NOMO-1 treated with DMSO at 0.1 percent for 48 hours (cell line): ENCODE measurements around the gene ALDH1A1.
A peak's percentile ranks its signal among the peaks of the same experiment; 100 is the strongest.
"Not testable (repeated sequence)": the region's sequence is repeated elsewhere in the genome, so short reads cannot be mapped to it uniquely, and the experiment has no call there.

Source experiments
- DNase-seq: peaks from one replicate; lab custom pipeline; 2025; ENCODE audit not compliant: unreplicated experiment; lab: John Stamatoyannopoulos, UW

Gene ALDH1A1

DNA sequence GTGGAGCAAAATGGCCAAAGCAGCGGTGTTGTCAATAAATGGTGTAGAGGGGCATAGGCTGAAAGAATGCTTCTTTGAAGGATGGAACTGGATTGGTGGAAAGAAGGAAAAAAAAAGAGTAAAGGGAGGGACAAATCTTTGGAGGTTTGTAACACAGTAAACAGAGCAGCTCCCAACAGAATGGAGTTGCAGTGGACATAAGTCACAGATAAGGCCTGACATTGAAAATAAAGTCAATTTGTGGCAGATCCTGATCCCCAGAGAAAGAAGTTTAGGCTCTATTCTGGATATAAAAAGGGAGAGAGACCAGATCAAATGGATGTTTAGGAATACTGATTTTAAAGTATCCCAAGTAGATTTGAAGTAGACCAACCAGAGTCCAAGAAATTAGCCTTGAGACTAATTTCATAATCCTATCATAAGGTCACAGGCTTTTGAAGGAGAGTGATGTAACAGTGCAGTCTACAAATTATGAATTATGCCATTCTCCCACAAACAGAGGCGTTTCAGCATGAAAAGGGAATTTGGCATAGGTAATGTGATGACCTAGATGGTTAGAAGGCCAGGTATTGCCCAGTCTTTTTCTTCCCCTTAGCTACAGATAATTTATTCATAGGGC, 8.9 kb downstream of the ALDH1A1 start:
- no peak for DNase-seq

DNA sequence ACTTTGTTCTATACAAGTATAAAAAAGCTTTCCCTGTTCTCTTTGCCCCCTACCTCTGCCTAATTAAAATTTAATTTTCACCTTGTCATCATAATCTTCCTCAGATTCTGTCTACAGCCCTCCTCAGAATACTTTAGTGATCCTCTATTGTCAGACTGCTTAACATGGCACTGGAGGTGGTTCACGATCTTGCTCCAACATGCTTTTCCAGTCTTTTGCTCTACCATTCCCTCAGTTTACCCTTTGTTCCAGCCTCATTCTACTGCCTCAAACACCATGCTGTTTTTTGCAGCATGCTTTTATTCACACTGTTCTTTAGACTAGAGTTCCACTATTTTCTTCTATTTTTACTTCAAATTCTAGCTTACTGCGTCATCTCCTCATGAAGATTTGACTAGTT, 10.4 kb downstream of the ALDH1A1 start:
- DNase-seq: no peak

DNA sequence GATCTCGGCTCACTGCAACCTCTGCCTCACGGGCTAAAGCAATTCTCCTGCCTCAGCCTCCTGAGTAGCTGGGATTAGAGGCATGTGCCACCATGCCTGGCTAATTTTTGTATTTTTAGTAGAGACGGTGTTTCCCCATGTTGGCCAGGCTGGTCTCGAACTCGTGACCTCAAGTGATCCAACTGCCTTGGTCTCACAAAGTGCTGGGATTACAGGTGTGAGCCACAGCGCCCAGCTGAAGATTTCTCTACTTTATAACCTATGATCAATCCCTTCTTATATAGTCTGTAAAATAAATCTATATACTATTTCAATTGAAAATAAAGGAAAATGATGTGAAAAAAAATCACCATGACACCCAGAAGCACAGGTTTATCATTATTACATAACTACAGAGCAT, 13.3 kb downstream of the ALDH1A1 start:
- not testable (repeated sequence) for DNase-seq

DNA sequence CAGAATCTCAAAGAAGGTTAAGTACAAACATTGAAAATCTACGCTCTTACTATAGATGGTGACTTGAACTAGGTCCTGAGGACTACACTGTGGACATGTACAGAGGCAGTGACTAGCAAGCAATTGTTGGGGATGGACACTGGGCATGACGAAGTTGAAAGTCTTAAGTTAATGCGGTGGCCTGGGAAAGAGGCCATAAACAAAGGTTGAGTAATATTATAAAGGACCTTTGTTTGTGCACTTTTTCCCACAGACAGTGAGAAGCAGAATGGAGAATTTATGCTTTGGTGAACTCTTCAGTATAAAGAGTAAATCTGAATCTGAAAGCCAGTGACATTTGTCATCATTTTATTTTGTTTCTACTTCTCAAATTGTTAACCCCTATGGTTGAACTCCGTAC, 15.3 kb downstream of the ALDH1A1 start:
- DNase-seq: no peak

GRCh38 chr9:72936679-72937078, 16.2 kb downstream of the ALDH1A1 start:
- no peak for DNase-seq

- no peak for DNase-seq
These were observed 16.6 kb downstream of the ALDH1A1 start for GRCh38 chr9:72936266-72936665.

- DNase-seq: no peak
These were observed 17.3 kb downstream of the ALDH1A1 start for GRCh38 chr9:72935595-72935994.

DNA sequence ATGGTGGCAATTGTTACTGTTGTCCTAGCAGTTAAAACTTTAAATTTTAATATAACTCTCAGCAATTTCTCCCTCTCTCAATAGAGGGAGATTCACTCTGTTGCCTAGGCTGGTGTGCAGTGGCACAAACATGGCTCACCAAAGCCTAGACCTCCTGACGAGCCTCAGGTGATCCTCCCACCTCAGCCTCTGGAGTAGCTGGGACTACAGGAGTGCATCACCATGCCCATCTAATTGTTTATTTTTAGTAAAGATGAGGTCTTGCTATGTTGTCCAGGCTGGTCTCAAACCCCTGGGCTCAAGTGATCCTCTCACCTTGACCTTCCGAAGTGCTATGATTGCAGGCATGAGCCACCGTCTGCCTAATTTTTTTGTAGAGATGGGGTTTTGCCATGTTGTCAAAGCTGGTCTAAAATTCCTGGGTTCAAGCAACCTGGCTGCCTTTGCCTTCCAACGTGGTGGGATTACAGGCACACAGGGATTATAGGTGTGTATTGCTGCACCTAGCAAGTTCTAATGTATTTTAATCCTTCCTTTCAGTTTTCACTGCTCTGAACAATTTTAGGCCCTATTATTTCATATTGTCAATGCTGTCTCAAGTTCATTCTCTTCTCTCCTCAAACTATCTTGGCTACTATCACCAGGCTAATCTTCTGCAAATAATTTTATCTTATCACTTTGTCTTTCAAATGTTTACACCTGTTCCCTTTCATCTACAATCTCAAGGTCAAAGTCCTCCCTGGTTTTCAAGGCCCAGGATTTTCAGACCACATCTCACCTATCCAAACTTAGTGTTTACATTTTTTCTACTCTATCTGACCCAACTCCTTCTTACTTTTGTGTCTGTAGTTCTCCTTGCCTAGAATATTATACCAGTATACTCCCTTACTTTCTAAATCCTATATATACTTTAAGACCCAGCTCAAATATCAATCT, 18.9 kb downstream of the ALDH1A1 start:
- DNase-seq: no peak

GRCh38 chr9:72932619-72933018, 20.2 kb downstream of the ALDH1A1 start:
- DNase-seq: no peak

- DNase-seq: no peak
These were observed 21.0 kb downstream of the ALDH1A1 start for GRCh38 chr9:72931897-72932296.

DNA sequence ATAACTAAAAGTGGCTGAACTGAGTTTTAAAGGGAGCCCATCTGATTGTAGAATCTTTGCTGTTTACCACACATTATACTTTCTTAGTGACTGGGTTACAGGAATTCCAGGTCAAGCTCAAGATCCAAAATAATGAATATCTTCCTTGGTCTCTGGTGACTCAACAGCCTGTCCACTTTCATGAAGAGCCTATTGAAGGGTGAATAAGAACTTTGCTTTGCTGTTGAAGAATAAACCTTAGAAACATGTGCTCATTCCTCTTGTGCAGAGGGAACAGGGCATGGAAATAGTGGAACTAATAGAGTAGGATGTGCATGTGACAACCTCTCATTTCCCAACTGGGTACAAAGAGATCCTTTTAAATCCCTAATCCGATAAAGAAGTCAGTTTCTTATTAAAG, 21.4 kb downstream of the ALDH1A1 start:
- DNase-seq: no peak

DNA sequence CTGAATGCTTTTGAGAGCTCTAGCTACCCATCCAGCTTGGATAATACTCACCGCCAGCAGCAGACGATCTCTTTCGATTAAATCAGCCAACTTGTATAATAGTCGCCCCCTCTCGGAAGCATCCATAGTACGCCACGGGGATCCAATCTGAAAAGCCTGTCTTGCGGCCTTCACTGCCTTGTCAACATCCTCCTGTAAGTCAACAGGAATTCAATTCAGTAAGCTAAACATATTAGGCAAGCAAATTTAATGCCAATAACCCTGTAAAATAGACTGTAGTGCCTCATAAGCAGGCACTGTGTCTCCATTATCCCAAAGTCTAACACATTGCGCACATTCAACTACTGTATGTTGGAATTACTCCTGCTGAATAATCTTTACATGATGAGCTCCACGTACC, 22.0 kb downstream of the ALDH1A1 start:
- no peak for DNase-seq

DNA sequence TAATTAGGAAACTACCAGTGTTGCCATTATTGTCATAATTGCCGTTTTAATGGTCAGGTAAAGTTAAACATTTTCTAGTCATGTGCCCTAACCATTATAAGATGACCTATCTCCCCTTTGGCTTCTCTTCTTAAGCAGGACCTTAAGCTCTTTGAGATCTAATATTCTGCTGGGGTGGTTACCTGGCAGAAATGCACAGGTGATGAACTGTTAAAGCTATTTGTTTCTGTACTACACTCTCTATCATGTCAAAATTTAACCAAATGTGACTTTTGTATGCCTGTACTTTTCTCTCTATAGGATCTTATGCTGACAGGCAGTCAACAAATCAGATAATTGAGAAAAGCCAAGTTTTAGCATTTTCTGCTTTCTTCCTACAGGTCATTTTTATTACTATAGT, 23.3 kb downstream of the ALDH1A1 start:
- no peak for DNase-seq

GRCh38 chr9:72928042-72928507, 24.8 kb downstream of the ALDH1A1 start:
- DNase-seq: no peak

DNA sequence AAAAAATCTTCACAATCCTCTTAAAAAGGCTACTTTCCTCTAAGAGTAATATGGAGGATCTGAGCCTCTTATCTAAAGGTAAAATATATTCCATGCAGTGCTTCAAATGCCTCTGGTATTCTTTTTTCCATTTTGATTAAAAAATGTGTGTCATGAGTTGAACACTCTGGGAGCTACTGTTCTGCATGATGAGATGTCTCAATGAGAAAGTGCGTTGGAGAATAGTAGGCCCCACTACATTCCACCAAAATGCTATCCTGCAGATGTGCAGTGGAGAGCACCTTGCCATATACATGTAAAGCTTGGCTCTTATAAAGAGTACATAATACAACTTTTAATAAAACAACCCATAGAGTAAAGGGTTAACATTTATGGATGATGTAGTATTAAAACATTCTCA, 26.3 kb downstream of the ALDH1A1 start:
- DNase-seq: no peak

- DNase-seq: no peak
These were observed 27.0 kb downstream of the ALDH1A1 start for GRCh38 chr9:72925891-72926290.

DNA sequence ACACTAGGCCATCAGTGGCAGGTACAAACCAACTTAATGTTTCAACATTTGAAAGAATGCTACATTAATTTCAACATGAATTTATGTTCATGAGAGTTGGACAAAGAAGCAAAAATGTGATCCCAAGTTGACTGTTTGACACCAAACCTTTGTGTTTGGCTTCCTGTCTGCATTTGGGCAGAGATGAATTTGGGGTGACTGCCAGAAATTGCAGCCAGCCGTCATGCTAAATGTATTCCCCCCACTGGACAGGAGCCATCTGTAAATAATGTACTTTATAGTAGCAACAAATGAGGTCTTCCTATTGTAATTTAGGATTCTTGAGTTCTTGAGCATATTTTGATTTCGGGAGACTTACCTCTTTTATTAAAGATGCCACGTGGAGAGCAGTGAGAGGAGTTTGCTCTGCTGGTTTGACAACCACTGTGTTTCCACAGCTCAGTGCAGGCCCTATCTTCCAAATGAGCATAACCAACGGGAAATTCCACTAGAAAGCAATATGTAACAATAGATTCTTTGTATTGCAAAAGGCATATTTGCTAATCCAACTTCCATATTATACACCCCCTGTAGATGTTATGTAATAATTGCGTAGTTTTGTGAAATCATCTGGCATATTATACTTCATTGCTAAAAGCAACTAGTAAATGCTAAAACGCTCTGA, 27.6 kb downstream of the ALDH1A1 start:
- peak; percentile 61 for DNase-seq

- DNase-seq: no peak
These were observed 28.6 kb downstream of the ALDH1A1 start for GRCh38 chr9:72924154-72924790.

DNA sequence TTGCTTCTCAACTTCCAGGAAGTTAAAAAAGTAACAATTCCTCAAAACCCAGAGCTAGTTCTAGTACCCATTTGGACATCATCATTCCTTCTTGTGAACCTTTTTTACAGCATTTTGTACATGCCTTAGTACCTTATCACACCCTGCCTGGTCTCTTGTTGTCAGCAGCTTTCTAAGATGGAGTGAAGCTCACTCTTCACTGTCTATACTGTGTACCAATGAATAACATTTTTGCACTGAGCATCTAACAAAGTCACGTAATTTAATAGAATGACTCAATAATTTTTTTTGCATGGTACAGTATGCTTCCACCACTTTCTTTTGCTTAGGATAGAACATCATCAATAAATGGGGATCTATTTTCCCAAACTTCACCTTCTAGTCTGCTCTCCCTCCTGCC, 29.8 kb downstream of the ALDH1A1 start:
- DNase-seq: no peak

GRCh38 chr9:72921888-72922654, 30.8 kb downstream of the ALDH1A1 start:
- DNase-seq: no peak
